Neuron (in vitro differentiated cells): ENCODE data around the gene PCGF5.
A peak's percentile ranks its signal among the peaks of the same experiment; 100 is the strongest.

Source experiments
- H2AFZ ChIP-seq: one replicate; pipeline ENCODE4 v1.6.1; 2013; ENCODE audit warnings: low read depth, mild to moderate bottlenecking, inconsistent platforms, low read length, moderate library complexity
- H3K27me3 ChIP-seq: one replicate; pipeline ENCODE4 v1.6.1; 2013; ENCODE audit warnings: low read length; ENCODE audit not compliant: insufficient read depth
- H3K36me3 ChIP-seq: one replicate; pipeline ENCODE4 v1.6.1; 2013; ENCODE audit warnings: low read length; ENCODE audit not compliant: insufficient read depth
- H3K4me1 ChIP-seq: one replicate; pipeline ENCODE4 v1.6.1; 2013; ENCODE audit warnings: low read length; ENCODE audit not compliant: insufficient read depth
- H3K4me3 ChIP-seq: 2 replicates; pipeline ENCODE4 v1.5.1; 2013; ENCODE audit warnings: mild to moderate bottlenecking, low read length, moderate library complexity
- H3K9me3 ChIP-seq: one replicate; pipeline ENCODE4 v1.6.1; 2013; ENCODE audit warnings: low read length

Gene PCGF5

DNA sequence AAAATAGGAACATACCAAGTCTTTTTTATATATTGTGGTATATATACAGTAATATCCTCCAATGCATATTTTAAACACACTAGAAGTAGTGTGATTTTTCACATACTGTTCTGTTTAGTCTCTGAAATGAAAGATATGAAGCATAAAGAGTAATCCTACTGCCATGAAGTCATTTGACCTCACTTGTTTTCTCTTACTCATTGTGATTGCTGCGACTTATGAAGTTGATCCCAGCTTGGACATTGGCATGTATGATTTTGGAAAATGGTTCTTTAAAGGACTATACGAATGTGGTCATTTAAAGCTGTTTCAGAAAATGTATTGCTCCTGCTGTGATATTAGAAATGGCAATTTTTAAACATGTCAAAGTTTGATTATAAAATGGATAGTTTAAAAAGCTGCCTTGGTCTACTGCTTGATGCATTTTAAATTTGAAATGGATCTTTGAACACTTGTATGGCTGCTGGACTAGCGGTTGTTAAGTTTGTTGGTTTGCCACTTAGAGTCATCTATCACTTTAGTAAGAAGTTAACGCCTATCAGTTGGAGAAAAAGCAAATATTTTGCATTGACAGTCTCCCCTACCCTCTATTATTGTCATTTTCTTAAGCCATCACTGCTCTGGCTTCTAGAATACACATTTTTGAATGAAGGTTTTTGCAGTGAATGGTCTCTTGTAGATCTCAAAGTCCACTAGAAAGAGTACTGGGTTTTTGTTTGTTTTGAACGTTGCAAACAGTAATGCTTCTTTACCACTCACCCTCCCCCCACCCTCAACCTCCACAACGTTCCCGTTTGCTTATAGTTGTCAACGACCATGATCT, 881 bp upstream of the PCGF5 start:
- H3K27me3 ChIP-seq, result no peaks in the 10 kb centered on the region

DNA sequence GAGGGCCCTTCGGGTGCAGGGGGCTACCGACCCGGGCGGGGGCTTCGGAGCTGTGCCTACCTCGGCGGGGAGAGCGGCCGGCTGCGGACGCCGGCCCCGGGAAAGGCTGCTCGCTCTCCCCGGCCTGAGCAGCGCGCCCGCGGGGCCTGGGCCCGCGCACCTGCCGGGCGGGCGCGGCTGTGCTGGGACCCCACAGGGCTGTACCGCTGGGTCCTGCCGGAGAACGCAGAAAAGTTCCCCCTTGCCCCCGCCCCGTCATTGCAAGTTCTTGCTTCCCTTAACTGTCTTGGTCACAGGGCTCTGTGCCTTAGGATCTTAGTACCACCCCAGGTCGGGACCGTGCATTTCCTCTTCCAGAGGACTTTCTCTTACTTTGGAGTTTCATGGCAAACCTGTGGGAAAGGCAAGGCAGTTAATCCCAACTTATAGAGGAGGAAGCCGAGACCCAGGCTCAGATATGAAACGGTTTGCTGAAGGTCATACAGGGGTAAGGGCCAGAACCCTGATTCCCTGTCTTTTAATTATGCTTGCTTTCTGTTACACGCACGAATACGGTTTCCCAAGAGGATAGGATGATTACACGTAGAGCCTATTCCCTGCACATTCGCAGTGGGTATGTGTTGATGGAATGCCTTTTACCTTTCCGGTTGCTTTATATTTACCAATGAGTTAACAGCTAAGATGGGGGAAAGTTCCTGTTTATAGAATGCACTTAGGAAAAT, 652 bp downstream of the PCGF5 start:
- Histone ChIP-seq H3K4me3 (peak overlapping the region; percentile 87), H3K27me3 (no peaks in the 10 kb centered on the region), H2AFZ (peak overlapping the region; percentile 85), H3K36me3 (peaks cover 11% of the 10 kb centered on the region), H3K9me3 (no peaks in the 10 kb centered on the region), H3K4me1 (peaks cover 30% of the 10 kb centered on the region)

More for the DNA sequence above, 881 bp upstream of the PCGF5 start:
- no peaks in the 10 kb centered on the region for H3K9me3 ChIP-seq
- peaks cover 30% of the 10 kb centered on the region for H3K4me1 ChIP-seq
- peaks cover 10% of the 10 kb centered on the region for H3K36me3 ChIP-seq
- peak overlapping the region; percentile 85 for H2AFZ ChIP-seq
- peak overlapping the region; percentile 87 for H3K4me3 ChIP-seq

DNA sequence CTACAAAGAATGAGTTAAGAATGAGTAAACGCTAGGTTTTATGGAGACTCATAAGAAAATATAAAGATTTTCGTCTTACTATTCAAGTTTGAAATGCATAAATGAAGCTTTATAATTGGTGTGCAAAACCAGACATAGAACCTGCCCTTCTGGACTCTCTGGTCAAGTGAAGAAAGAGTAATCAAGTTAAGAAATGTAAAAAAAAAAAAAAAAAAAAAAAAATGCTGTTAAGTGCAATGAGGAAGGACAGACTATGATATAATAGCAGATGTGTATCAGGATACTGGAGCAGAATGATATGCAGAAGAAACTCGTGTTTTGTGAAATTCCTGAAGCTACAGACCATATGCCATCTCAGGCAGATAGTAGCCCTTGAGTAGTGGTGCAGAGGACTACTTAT, 5.6 kb downstream of the PCGF5 start:
- Histone ChIP-seq H3K36me3 (peaks cover 25% of the 10 kb centered on the region), H3K9me3 (no peaks in the 10 kb centered on the region), H3K27me3 (no peaks in the 10 kb centered on the region), H3K4me3 (no peak overlapping the region), H2AFZ (no peak overlapping the region), H3K4me1 (peaks cover 26% of the 10 kb centered on the region)

DNA sequence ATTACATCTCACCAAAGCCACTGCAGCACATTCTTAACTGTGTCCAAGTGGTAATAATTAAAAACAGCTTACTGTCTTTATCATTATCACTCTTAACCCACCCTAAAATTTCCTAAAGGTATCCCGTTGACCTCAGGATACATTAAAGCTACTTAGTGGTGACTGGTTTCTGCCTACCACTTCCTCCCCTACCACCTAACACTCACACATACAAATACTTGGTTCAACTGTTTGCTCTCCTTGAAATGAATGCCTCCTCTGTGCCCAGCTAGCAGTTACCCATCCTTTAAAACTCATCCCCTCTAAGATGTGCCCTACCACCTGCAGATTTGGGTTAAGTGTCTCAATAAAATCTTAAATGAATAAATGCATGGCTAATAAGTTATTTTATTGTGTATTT, 7.1 kb downstream of the PCGF5 start:
- Histone ChIP-seq H3K4me3 (no peak overlapping the region), H3K9me3 (no peaks in the 10 kb centered on the region), H3K27me3 (no peaks in the 10 kb centered on the region), H3K4me1 (peaks cover 12% of the 10 kb centered on the region), H3K36me3 (peaks cover 24% of the 10 kb centered on the region), H2AFZ (no peak overlapping the region)

DNA sequence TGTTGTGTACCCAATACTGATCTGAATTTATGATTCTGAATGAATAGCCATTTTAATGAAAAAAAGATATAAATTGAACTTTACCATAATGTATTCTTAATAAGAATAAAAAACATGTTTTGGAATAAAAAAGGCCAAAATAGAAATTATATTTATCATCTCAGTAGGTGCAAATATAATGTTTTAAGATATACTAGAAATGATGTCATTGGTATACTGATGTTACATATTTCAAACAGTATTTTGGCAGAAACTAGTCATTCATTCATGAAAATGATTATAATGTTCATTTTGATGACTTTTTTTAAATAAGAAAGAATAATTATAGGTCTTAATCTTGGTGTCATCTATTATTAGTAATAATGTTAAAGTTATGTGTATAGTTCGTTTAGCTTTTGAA, 9.2 kb downstream of the PCGF5 start:
- H3K4me3 ChIP-seq, result no peak overlapping the region
- no peak overlapping the region for H2AFZ ChIP-seq
- H3K4me1 ChIP-seq, result no peaks in the 10 kb centered on the region
- no peaks in the 10 kb centered on the region for H3K9me3 ChIP-seq
- H3K36me3 ChIP-seq, result peaks cover 15% of the 10 kb centered on the region
- no peaks in the 10 kb centered on the region for H3K27me3 ChIP-seq

DNA sequence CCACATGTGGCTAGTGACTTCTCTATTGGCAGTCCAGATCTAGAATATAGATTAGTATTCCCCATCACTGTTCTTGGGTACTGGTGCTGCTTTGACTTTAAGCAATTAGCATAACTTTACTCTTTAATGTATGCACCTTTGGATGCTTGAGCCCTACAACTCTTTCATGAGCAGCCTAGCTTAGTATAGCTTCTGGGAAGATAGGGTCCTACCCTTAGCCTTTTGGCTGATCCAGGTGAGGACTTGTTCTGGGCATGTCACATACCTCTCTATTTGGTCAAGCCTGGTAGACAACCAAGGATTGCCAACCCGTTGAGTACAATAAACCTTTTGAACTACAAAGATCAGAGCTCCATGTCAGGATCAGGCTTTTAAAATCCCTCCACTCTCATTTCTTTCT, 17.7 kb downstream of the PCGF5 start:
- peaks cover 5% of the 10 kb centered on the region for H3K36me3 ChIP-seq
- no peak overlapping the region for H3K4me3 ChIP-seq
- H3K9me3 ChIP-seq, result no peaks in the 10 kb centered on the region
- no peak overlapping the region for H2AFZ ChIP-seq
- H3K4me1 ChIP-seq, result no peaks in the 10 kb centered on the region
- H3K27me3 ChIP-seq, result no peaks in the 10 kb centered on the region

DNA sequence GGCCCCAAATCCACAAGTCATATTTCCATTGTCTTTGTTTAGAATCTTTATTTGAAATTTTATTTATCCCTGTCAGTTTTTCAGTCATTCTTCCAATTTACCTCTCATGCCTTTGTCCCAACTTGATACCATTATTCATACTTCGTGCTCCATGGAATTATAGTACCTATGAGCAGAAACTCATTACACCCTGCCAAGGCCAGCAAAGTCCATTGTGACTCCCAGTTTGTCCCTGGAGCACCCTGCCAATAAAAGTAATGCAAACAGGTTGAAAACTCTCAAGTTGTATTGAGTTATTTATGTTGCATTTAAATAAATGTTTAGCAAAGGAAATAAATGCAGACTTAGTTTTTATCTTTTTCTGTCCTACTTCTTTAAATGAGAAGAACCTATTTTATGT, 19.3 kb downstream of the PCGF5 start:
- Histone ChIP-seq H3K9me3 (no peaks in the 10 kb centered on the region), H2AFZ (no peak overlapping the region), H3K4me3 (no peak overlapping the region), H3K27me3 (no peaks in the 10 kb centered on the region), H3K36me3 (peaks cover 7% of the 10 kb centered on the region), H3K4me1 (no peaks in the 10 kb centered on the region)

DNA sequence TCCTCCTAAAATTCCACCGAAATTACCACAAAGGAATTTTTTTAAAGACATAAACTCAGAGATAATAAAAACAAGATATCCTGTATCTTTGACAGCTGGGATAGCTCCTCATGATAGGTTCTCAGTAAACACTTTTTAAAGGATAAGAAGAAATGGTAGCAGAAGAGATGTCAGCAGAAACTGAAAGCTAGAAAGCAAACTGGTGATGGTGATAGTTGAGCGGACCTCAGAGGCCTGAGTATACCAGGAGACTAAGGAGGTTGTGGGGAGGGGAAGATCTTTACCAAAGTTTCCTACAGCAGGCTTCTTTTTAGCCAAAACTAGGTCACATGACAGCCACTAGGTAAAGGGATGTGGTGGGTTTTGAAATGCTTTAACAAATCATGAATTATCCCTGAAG, 22.5 kb downstream of the PCGF5 start:
- Histone ChIP-seq H3K27me3 (no peaks in the 10 kb centered on the region), H3K4me3 (no peak overlapping the region), H3K9me3 (no peaks in the 10 kb centered on the region), H2AFZ (no peak overlapping the region), H3K36me3 (peaks cover 10% of the 10 kb centered on the region), H3K4me1 (no peaks in the 10 kb centered on the region)

DNA sequence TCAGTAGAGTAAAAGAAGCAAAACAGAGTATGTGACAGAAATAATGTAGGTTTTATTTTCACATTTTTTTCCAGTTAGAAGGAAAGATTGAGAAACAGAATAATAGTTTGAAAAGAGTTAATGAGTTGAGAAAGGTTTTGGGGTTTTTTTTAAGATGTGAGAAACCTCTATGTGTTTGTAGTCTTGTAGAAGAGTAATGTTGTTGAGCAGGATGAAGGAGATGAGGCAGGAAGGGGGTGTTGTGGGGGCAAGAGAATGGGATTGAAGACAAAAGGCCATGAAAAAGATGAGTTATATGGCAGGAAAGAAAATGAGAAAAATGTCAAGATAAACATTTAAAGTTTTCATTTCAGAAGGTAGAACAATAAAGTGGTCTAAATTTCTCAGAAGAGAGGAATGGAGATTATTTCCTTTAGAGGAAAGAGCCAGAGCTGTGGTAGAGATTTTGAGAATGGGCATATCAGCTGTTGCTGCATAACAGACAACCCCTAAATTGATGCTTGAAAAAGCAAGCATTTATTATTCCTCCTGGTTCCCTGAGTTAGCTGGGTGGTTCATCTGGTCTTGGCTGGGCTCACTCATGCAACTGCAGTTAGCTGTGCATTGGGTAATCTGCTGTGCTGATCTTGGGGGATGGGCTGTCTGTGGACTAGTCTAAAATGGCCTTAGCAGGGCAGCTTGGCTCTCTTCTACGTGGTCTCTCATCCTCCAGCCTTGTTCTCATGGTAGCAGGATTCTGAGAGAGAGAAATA, 27.1 kb downstream of the PCGF5 start:
- H3K27me3 ChIP-seq, result no peaks in the 10 kb centered on the region
- H3K4me3 ChIP-seq, result no peak overlapping the region
- H3K9me3 ChIP-seq, result no peaks in the 10 kb centered on the region
- no peaks in the 10 kb centered on the region for H3K4me1 ChIP-seq
- no peak overlapping the region for H2AFZ ChIP-seq
- peaks cover 18% of the 10 kb centered on the region for H3K36me3 ChIP-seq

DNA sequence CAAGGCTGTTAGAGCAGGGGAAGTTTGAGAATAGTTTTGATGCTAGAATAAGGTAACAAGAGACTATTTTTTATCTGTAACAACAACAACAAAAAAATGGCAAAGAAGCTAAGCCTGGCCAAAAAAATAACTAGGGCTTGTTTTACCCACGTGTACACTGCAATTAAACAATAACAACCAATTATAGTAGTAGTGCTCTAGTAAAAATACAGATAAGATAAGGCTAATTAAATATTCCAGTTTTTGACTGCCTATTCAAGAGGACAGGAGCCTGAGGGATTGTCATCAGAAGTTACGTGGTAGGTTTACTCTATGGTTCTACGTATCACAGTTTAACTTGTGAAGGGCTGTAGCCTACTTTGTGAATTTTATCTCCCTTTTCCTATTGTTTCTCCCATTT, 29.2 kb downstream of the PCGF5 start:
- Histone ChIP-seq H3K36me3 (peaks cover 33% of the 10 kb centered on the region), H2AFZ (no peak overlapping the region), H3K9me3 (peaks cover 2% of the 10 kb centered on the region), H3K4me3 (no peak overlapping the region), H3K4me1 (no peaks in the 10 kb centered on the region), H3K27me3 (no peaks in the 10 kb centered on the region)

DNA sequence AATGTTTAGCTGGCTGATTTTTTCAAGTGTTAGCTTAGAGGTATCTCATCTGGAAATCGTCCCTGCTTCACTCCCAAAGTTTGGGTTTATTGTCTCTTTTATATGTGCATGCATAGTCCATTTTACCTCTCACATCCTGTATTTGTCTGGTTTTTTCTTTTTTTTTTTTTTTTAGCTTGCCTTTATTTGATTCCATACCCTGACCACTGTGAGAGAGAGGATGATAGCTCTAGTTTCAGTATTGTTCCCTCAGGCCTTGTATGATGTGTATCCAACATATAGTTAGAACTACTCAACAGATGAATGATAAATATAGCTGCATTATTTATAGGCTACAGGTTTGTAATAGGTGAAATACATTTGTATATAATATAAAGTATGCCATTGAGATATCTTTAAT, 29.9 kb downstream of the PCGF5 start:
- H2AFZ ChIP-seq, result no peak overlapping the region
- peaks cover 8% of the 10 kb centered on the region for H3K9me3 ChIP-seq
- no peaks in the 10 kb centered on the region for H3K27me3 ChIP-seq
- no peaks in the 10 kb centered on the region for H3K4me1 ChIP-seq
- H3K4me3 ChIP-seq, result no peak overlapping the region
- peaks cover 35% of the 10 kb centered on the region for H3K36me3 ChIP-seq

DNA sequence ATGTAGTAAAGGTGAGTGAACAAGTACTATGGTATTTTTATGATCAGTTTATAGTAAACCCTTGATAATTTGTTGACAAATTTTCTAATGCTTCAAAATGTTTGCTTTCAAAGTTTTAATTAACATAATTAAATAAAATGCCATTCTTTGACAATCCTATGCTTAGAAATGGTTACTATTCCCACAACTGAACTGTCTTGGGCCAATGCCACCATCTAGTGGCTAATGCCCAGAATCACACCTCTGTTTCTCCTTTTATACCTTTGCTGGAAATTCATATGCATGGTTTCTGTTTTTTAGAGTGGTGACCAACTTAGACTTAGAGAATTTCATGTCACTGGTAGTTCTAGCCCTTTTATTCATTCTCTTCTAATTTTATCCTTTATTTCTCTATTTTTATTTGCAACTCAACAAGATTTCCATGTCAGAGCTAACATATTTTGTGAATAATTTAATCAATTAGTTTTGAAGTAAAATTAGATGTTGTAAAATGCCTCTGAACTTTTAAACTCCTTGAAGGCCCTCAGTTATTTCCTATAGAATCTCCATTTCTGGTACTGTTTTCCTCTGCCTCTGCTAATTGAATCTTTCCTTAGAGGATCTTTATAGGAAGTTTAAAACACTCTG, 31.1 kb downstream of the PCGF5 start:
- Histone ChIP-seq H3K36me3 (peaks cover 46% of the 10 kb centered on the region), H3K4me3 (no peak overlapping the region), H3K4me1 (no peaks in the 10 kb centered on the region), H3K9me3 (peaks cover 14% of the 10 kb centered on the region), H2AFZ (no peak overlapping the region), H3K27me3 (no peaks in the 10 kb centered on the region)

DNA sequence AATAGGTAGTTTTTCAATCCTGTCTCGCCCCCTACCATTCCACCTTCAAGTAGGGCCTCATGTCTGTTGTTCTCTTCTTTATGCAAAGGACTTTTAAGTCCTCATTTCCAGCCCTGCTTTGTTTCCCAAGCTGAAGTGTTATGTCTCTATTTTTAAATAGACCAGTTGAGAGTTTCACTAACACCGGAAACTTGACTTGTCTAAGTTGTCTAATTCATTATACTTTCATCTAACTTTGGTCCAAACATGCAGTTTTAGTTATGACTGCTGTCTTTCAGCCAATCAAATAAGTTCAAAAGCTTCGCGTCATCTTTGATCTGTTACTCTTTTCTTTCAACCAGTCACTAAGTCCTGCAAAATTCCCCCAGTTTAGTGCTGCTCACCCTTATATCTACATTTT, 32.8 kb downstream of the PCGF5 start:
- no peak overlapping the region for H2AFZ ChIP-seq
- H3K36me3 ChIP-seq, result peaks cover 49% of the 10 kb centered on the region
- H3K4me3 ChIP-seq, result no peak overlapping the region
- H3K9me3 ChIP-seq, result peaks cover 16% of the 10 kb centered on the region
- no peaks in the 10 kb centered on the region for H3K4me1 ChIP-seq
- no peaks in the 10 kb centered on the region for H3K27me3 ChIP-seq
